Amniotic stem cell (primary cell): ENCODE results near the gene ARCN1.

Experiments
- DNase-seq: peaks from one replicate; lab custom pipeline; 2025; lab: John Stamatoyannopoulos, UW

The ARCN1 gene

GRCh38 chr11:118621784-118622375 lies 49.7 kb downstream of the ARCN1 start:
- no peak for DNase-seq

- DNase-seq, result peak; percentile 46
Measured at GRCh38 chr11:118622376-118623268, 50.4 kb downstream of the ARCN1 start.

- DNase-seq, result no peak
Measured at GRCh38 chr11:118623269-118623655, 51.1 kb downstream of the ARCN1 start.

GRCh38 chr11:118625036-118625690 lies 53.0 kb downstream of the ARCN1 start:
- no peak for DNase-seq

- no peak for DNase-seq
Measured at GRCh38 chr11:118625976-118626375, 53.8 kb downstream of the ARCN1 start.

- no peak for DNase-seq
Measured at GRCh38 chr11:118627566-118627965, 55.4 kb downstream of the ARCN1 start.

- no peak for DNase-seq
Measured at GRCh38 chr11:118628031-118628430, 55.8 kb downstream of the ARCN1 start.

- no peak for DNase-seq
Measured at GRCh38 chr11:118628432-118628831, 56.2 kb downstream of the ARCN1 start.

- no peak for DNase-seq
Measured at GRCh38 chr11:118628861-118629549, 56.8 kb downstream of the ARCN1 start.

- no peak for DNase-seq
Measured at GRCh38 chr11:118629761-118630661, 57.8 kb downstream of the ARCN1 start.

GRCh38 chr11:118631142-118631909 lies 59.1 kb downstream of the ARCN1 start:
- no peak for DNase-seq

GRCh38 chr11:118632577-118633318 lies 60.5 kb downstream of the ARCN1 start:
- DNase-seq, result no peak

GRCh38 chr11:118633319-118633690 lies 61.1 kb downstream of the ARCN1 start:
- no peak for DNase-seq

GRCh38 chr11:118633979-118634378 lies 61.8 kb downstream of the ARCN1 start:
- DNase-seq, result no peak

GRCh38 chr11:118634431-118635236 lies 62.4 kb downstream of the ARCN1 start:
- no peak for DNase-seq

GRCh38 chr11:118635237-118635591 lies 63.0 kb downstream of the ARCN1 start:
- no peak for DNase-seq

GRCh38 chr11:118635642-118636041 lies 63.4 kb downstream of the ARCN1 start:
- DNase-seq, result no peak

GRCh38 chr11:118636569-118637290 lies 64.5 kb downstream of the ARCN1 start:
- DNase-seq, result no peak
